K562 (cell line): ENCODE results near the gene TFDP3. TPM values are rescaled to one million over a fixed set of nuclear protein-coding genes. Genes with fewer than 3 reads are reported as not detected.

Experiments used
- ATAC-seq: fragments of 200-7000 bp; cut with Tn5 transposase; 3 replicates; pipeline ENCODE4 v1.9.1; 2020; ENCODE audit warnings: moderate library complexity
- BruUV-seq: library from RNA; stranded (reverse); fragments of 400-500 nt; replicated peaks from 2 replicates; lab custom pipeline; 2021; lab: Mats Ljungman, UMichigan
- CTCF ChIA-PET: fragments of 300-600 bp; formaldehyde crosslinking; extraction: SDS; loops from one replicate; lab custom pipeline; 2021; ENCODE audit warnings: low intra/inter-chr PET ratio; lab: Yijun Ruan, JAX
- POLR2A ChIA-PET: fragments of 300-600, 350-650 bp; sonication (Branson Sonifier 250); formaldehyde crosslinking; extraction: SDS; loops from one replicate; lab custom pipeline; 2021; ENCODE audit warnings: antibody characterized with exemption, inconsistent platforms; lab: Yijun Ruan, JAX
- DNase-seq, 4 experiments: peaks; one replicate each; pipeline versions ENCODE4 v3.0.0 to v3.0.0-alpha.2; 2011 to 2018; ENCODE audit warnings: low spot score in 3 of 4, mixed read lengths in 3 of 4; ENCODE audit errors: extremely low read depth in 1 of 4
- FAIRE-seq: peaks from 2 replicates; lab custom pipeline; 2011; peaks lifted over from hg19 to GRCh38; lab: Jason Lieb, UNC
- H2AFZ ChIP-seq: 2 replicates; pipeline ENCODE4 v1.6.0; 2011; ENCODE audit warnings: low read depth, low read length, control low read depth, inconsistent platforms
- H3K27ac ChIP-seq: fragments of 200-600 bp; 3 replicates; pipeline ENCODE4 v1.8.0; 2011; ENCODE audit warnings: low read depth, mild to moderate bottlenecking, control low read depth, inconsistent platforms, low read length, moderate library complexity, mixed read lengths; ENCODE audit errors: extremely low read depth
- H3K27me3 ChIP-seq, 2 experiments: fragments of 300-600 bp in 1 of 2; 2 replicates in 1 of 2; 3 replicates in 1 of 2; pipeline versions ENCODE4 v1.6.0 to v1.8.0; 2011; ENCODE audit warnings: inconsistent platforms in 2 of 2, low read length in 2 of 2, mild to moderate bottlenecking in 1 of 2, mixed read lengths in 1 of 2, moderate library complexity in 1 of 2; ENCODE audit not compliant: control insufficient read depth in 2 of 2, insufficient read depth in 2 of 2
- H3K36me3 ChIP-seq: fragments of 300-600 bp; 3 replicates; pipeline ENCODE4 v1.8.0; 2011; ENCODE audit warnings: mild to moderate bottlenecking, low read length, inconsistent platforms; ENCODE audit not compliant: control insufficient read depth, insufficient read depth
- H3K4me1 ChIP-seq, 2 experiments: fragments of 200-600 bp in 1 of 2; replicated peaks in 1 of 2; 2 replicates in 1 of 2; 3 replicates in 1 of 2; pipeline versions ENCODE4 v1.5.1 to v1.8.0; 2011; ENCODE audit warnings: inconsistent platforms in 2 of 2, low read length in 2 of 2, mild to moderate bottlenecking in 1 of 2, mixed read lengths in 1 of 2, moderate library complexity in 1 of 2; ENCODE audit not compliant: control insufficient read depth in 2 of 2, insufficient read depth in 2 of 2
- H3K4me2 ChIP-seq: 2 replicates; pipeline ENCODE4 v1.6.1; 2011; ENCODE audit warnings: low read length, control low read depth, inconsistent platforms, mixed read lengths; ENCODE audit not compliant: insufficient read depth
- H3K4me3 ChIP-seq: fragments of 200-600 bp; sonication (generic), shearing (Covaris generic); 2 replicates; pipeline ENCODE4 v1.5.1; 2016; ENCODE audit warnings: control low read depth, inconsistent platforms
- H3K79me2 ChIP-seq: fragments of 200-600 bp; 3 replicates; pipeline ENCODE4 v1.8.0; 2011; ENCODE audit warnings: low read length, inconsistent platforms; ENCODE audit not compliant: control insufficient read depth, insufficient read depth
- H3K9ac ChIP-seq, 2 experiments: 2 replicates each; pipeline versions ENCODE4 v1.6.0 to v1.6.1; 2011; ENCODE audit warnings: low read depth in 2 of 2, low read length in 2 of 2, control low read depth in 1 of 2, inconsistent platforms in 1 of 2, mild to moderate bottlenecking in 1 of 2, mixed read lengths in 1 of 2; ENCODE audit not compliant: insufficient read depth in 1 of 2
- H3K9me1 ChIP-seq: one replicate; pipeline ENCODE4 v1.6.0; 2011; ENCODE audit warnings: inconsistent platforms, mild to moderate bottlenecking, low read length, moderate library complexity; ENCODE audit not compliant: control insufficient read depth, insufficient read depth
- H3K9me3 ChIP-seq: replicated peaks from 2 replicates; pipeline ENCODE4 v1.5.1; 2011; ENCODE audit warnings: low read depth, low read length, inconsistent platforms; ENCODE audit not compliant: control insufficient read depth, insufficient read depth
- H4K20me1 ChIP-seq: replicated peaks from 2 replicates; pipeline ENCODE4 v1.6.1; 2011; ENCODE audit warnings: low read length, inconsistent platforms, mixed read lengths; ENCODE audit not compliant: control insufficient read depth, insufficient read depth
- GATA2 ChIP-seq: sonication (generic); formaldehyde crosslinking; IDR thresholded peaks from 2 replicates; pipeline ENCODE4 v1.4.0; 2020; ENCODE audit warnings: mild to moderate bottlenecking, missing genetic modification reagents
- MGA ChIP-seq: fragments of 450-650 bp; IDR thresholded peaks from 2 replicates; pipeline ENCODE4 v1.6.1; 2016; ENCODE audit warnings: mild to moderate bottlenecking, moderate library complexity
- MIER1 ChIP-seq: fragments of 450-650 bp; IDR thresholded peaks from 2 replicates; pipeline ENCODE4 v1.6.1; 2016; ENCODE audit warnings: antibody characterized with exemption, mild to moderate bottlenecking, low read depth
- PHB2 ChIP-seq: fragments of 450-650 bp; IDR thresholded peaks from 2 replicates; pipeline ENCODE4 v1.6.1; 2017; ENCODE audit warnings: low read depth
- POLR3A ChIP-seq: IDR thresholded peaks from 2 replicates; pipeline ENCODE4 v1.6.1; 2011; ENCODE audit warnings: borderline replicate concordance, mild to moderate bottlenecking, moderate library complexity; ENCODE audit not compliant: insufficient read length, insufficient read depth; ENCODE audit errors: extremely low read depth
- RBM15 ChIP-seq: fragments of 200-400 bp; formaldehyde crosslinking; IDR thresholded peaks from 2 replicates; pipeline ENCODE4 v1.6.1; 2018; ENCODE audit warnings: mild to moderate bottlenecking, low read length, moderate library complexity; ENCODE audit not compliant: insufficient read depth
- SLC30A9 ChIP-seq: fragments of 250-450 bp; sonication (Bioruptor Pico); IDR thresholded peaks from 2 replicates; pipeline ENCODE4 v1.8.0; 2022; ENCODE audit warnings: mild to moderate bottlenecking, moderate library complexity
- THRB ChIP-seq: fragments of 450-650 bp; formaldehyde crosslinking; conservative IDR thresholded peaks from 2 replicates; pipeline ENCODE4 v1.4.0; 2022; ENCODE audit warnings: mild to moderate bottlenecking, missing genetic modification characterization
- ZC3H11A ChIP-seq: IDR thresholded peaks from 2 replicates; pipeline ENCODE4 v1.6.1; 2012; ENCODE audit warnings: low read depth, low read length, improper control_type of control experiment
- ZKSCAN3 ChIP-seq: fragments of 250-450 bp; sonication (Bioruptor Pico); IDR thresholded peaks from 2 replicates; pipeline ENCODE4 v1.4.0; 2020
- ZNF696 ChIP-seq: fragments of 250-450 bp; sonication (Bioruptor Pico); conservative IDR thresholded peaks from 2 replicates; pipeline ENCODE4 v1.4.0; 2020; ENCODE audit warnings: mild to moderate bottlenecking, moderate library complexity
- WGBS: fragments of 100-300 bp; shearing (Covaris generic); methylation state at CpG from one replicate; pipeline ENCODE4 v1.1.6; 2016; ENCODE audit warnings: low coverage, mixed read lengths; ENCODE audit not compliant: insufficient coverage; ENCODE audit errors: missing lambda C conversion rate; 5-methylcytosine and 5-hydroxymethylcytosine counted together
- in situ Hi-C: fragments of 300-500 bp; cut with MboI; formaldehyde crosslinking; loops from 4 replicates; pipeline ENCODE4 v1.15.0; 2018; ENCODE audit warnings: inconsistent platforms, mixed read lengths
- intact Hi-C: fragments of 100-400 bp; cut with micrococcal nuclease; formaldehyde crosslinking; loops from 2 replicates; pipeline ENCODE4 v1.14.2; 2022
- polyA plus RNA-seq, 8 experiments: library from polyadenylated mRNA; depleted of rRNA in 4 of 8; stranded (reverse) in 5 of 8; unstranded in 3 of 8; fragments of >200 nt; fragmentation: Nextera tagmentation in 2 of 8; fragmentation: Illumina TruSeq in 1 of 8; extraction: Ambion mirVana in 2 of 8; extraction: Trizol in 1 of 8; gene quantifications; 2 replicates each; pipeline versions ENCODE4 v1.2.1 to v1.2.3, GENCODE V29; 2011 to 2014; ENCODE audit warnings: inconsistent platforms in 1 of 8, missing spikeins in 1 of 8
- total RNA-seq, 7 experiments: library from RNA; depleted of rRNA in 6 of 7; stranded (reverse); fragments of >200 nt in 6 of 7; fragmentation: Illumina TruSeq in 2 of 7; extraction: Trizol in 2 of 7; gene quantifications; 2 replicates each; pipeline versions ENCODE4 v1.2.1 to v1.2.3, GENCODE V29; 2011 to 2021; ENCODE audit warnings: low replicate concordance in 1 of 7

TFDP3 gene
- total and polyA plus RNA-seq, 9 of the 15 experiments (the other 6 are each of a cell fraction or from before 2014, with no cell fraction given): 0.09 to 0.25 (median 0.12) TPM; not detected in 5

GRCh38 chrX:133185119-133185518 is 33.0 kb downstream of the TFDP3 start:
- no peak overlapping the region for H3K4me2 ChIP-seq
- BruUV-seq: no TSS peak
- in situ Hi-C loops: no loop called here

More at GRCh38 chrX:133185119-133185518, 33.0 kb downstream of the TFDP3 start:
- Histone ChIP-seq H3K9me3 (no peaks in the 10 kb centered on the region), H3K27me3 (no peaks in the 10 kb centered on the region), H4K20me1 (no peaks in the 10 kb centered on the region), H3K79me2 (no peaks in the 10 kb centered on the region), H3K9me1 (no peaks in the 10 kb centered on the region), H3K27ac (no peak overlapping the region), H3K4me3 (no peak overlapping the region), H2AFZ (no peak overlapping the region), H3K9ac (no peak overlapping the region), H3K4me1 (no peaks in the 10 kb centered on the region), H3K36me3 (no peaks in the 10 kb centered on the region)
- no peak for ATAC-seq
- no peak for DNase-seq
- intact Hi-C loops: no loop called here
- WGBS: 6% methylated on average over 3 of the region's 4 CpGs
- TF ChIP-seq MGA (no peak), THRB (CRISPR knock-in tag) (no peak), PHB2 (no peak), POLR3A (no peak), ZNF696 (CRISPR knock-in tag) (no peak), ZC3H11A (no peak), MIER1 (no peak), RBM15 (no peak), SLC30A9 (CRISPR knock-in tag) (no peak), GATA2 (no peak), ZKSCAN3 (no peak)
- no peak for FAIRE-seq
- POLR2A ChIA-PET: no interaction called here
- CTCF ChIA-PET: no interaction called here
